Breast epithelium (tissue), 3 donors: Measurements from ENCODE around the gene SLC2A4.

Experiments
- CTCF ChIP-seq, 3 donors: fragments of 450-650 bp; IDR thresholded peaks; one replicate each; pipeline ENCODE4 v1.5.1; 2016 to 2017; ENCODE audit warnings: antibody characterized with exemption in 3 of 3, mild to moderate bottlenecking in 3 of 3, moderate library complexity in 3 of 3
- POLR2A ChIP-seq: fragments of 450-650 bp; IDR thresholded peaks from one replicate; pipeline ENCODE4 v1.6.1; 2016; ENCODE audit warnings: antibody characterized with exemption, mild to moderate bottlenecking, moderate library complexity
- POLR2AphosphoS5 ChIP-seq, 3 donors: sonication (generic); formaldehyde crosslinking; IDR thresholded peaks; one replicate each; pipeline ENCODE4 v1.6.1; 2017; ENCODE audit warnings: antibody characterized with exemption in 3 of 3

DNA sequence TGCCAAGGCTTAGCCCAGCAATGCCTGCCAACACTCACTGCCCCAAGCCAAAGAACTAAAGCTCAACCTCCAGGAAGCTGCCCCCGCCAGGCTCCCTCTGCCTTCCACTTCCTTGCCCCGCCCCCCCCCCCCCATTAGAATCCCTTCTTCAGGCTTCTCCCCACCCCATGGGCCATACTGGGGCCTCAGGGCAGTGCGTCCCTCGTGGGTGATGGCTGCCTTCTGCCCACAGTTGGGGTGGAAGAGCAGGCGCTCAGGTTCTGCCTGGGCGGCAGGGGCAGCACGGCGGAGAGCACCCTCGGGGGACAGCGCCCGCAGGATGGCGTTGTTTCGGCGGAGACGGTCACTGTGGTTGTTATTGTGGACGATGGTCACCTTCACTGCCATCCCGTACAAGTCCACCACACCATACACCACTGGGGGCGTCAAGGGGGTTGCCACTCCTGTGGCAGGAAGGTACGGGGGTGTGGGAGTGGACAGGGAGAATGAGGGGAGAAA is 43.6 kb downstream of the SLC2A4 start:
- TF ChIP-seq CTCF (IDR thresholded peaks at IDR 0.05) (no peak), POLR2A (no peak), POLR2AphosphoS5 (IDR thresholded peaks at IDR 0.05) (no peak)
